Neural crest cell (in vitro differentiated cells): ENCODE data around the gene ZKSCAN1. TPM values are rescaled to one million over a fixed set of nuclear protein-coding genes. Genes with fewer than 3 reads are reported as not detected.

Experiments used
- DNase-seq: peaks from one replicate; pipeline ENCODE4 v3.0.0; 2021; ENCODE audit warnings: low read depth, mixed read lengths, low spot score
- H3K27ac Mint-ChIP-seq: one replicate; pipeline ENCODE4 v1.8.0; 2021; ENCODE audit warnings: mild to moderate bottlenecking, mixed read lengths; ENCODE audit not compliant: unreplicated experiment
- H3K27me3 Mint-ChIP-seq: 2 replicates; pipeline ENCODE4 v1.8.0; 2021; ENCODE audit warnings: low read depth, mild to moderate bottlenecking, mixed read lengths
- H3K36me3 Mint-ChIP-seq: 2 replicates; pipeline ENCODE4 v1.8.0; 2021; ENCODE audit warnings: low read depth, mild to moderate bottlenecking, mixed read lengths
- H3K4me1 Mint-ChIP-seq: 2 replicates; pipeline ENCODE4 v1.8.0; 2021; ENCODE audit warnings: mixed read lengths
- H3K4me3 Mint-ChIP-seq: one replicate; pipeline ENCODE4 v1.8.0; 2021; ENCODE audit warnings: mild to moderate bottlenecking, mixed read lengths
- H3K9me3 Mint-ChIP-seq: 2 replicates; pipeline ENCODE4 v1.8.0; 2021; ENCODE audit warnings: mixed read lengths
- total RNA-seq: library from RNA; stranded (reverse); gene quantifications from 2 replicates; pipeline ENCODE4 v1.2.1, GENCODE V29; 2021
- TF ChIP-seq, protein P1 (sequence below): fragments of 200-600 bp; sonication (generic); conservative IDR thresholded peaks from 2 replicates; pipeline ENCODE4 v1.5.0; 2021; ENCODE audit warnings: antibody characterized with exemption, mild to moderate bottlenecking

ZKSCAN1 gene
- total RNA-seq, 1 donor from 2014 or later, result 122 TPM

DNA sequence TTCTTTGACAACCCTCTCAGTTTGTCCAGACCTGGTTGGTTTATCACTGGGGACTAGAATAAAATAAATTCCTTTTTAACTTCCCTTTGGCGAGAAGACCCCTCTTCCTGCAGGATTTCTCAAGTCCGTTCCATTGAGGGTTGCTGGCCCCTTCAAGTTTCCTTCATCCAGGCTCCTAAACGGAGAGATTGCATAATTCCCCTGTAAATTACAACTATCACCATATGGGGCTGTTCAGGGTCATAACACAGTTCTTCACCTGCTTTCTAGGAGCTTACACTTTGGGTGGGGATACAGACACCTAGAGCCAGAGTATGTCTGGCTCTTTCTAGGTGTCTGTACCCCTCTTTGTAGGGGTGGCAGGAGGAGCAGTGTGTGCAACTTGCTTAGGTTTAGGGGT lies 70.1 kb downstream of the ZKSCAN1 start:
- Mint-ChIP-seq H3K27me3 (peaks cover 39% of the 10 kb centered on the region), H3K9me3 (no peaks in the 10 kb centered on the region), H3K36me3 (peaks cover 3% of the 10 kb centered on the region), H3K27ac (no peak overlapping the region), H3K4me1 (peaks cover 42% of the 10 kb centered on the region), H3K4me3 (peak overlapping the region; percentile 64)
- DNase-seq, result no peak
- TF ChIP-seq, protein P1, sequence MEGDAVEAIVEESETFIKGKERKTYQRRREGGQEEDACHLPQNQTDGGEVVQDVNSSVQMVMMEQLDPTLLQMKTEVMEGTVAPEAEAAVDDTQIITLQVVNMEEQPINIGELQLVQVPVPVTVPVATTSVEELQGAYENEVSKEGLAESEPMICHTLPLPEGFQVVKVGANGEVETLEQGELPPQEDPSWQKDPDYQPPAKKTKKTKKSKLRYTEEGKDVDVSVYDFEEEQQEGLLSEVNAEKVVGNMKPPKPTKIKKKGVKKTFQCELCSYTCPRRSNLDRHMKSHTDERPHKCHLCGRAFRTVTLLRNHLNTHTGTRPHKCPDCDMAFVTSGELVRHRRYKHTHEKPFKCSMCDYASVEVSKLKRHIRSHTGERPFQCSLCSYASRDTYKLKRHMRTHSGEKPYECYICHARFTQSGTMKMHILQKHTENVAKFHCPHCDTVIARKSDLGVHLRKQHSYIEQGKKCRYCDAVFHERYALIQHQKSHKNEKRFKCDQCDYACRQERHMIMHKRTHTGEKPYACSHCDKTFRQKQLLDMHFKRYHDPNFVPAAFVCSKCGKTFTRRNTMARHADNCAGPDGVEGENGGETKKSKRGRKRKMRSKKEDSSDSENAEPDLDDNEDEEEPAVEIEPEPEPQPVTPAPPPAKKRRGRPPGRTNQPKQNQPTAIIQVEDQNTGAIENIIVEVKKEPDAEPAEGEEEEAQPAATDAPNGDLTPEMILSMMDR, result no peak

DNA sequence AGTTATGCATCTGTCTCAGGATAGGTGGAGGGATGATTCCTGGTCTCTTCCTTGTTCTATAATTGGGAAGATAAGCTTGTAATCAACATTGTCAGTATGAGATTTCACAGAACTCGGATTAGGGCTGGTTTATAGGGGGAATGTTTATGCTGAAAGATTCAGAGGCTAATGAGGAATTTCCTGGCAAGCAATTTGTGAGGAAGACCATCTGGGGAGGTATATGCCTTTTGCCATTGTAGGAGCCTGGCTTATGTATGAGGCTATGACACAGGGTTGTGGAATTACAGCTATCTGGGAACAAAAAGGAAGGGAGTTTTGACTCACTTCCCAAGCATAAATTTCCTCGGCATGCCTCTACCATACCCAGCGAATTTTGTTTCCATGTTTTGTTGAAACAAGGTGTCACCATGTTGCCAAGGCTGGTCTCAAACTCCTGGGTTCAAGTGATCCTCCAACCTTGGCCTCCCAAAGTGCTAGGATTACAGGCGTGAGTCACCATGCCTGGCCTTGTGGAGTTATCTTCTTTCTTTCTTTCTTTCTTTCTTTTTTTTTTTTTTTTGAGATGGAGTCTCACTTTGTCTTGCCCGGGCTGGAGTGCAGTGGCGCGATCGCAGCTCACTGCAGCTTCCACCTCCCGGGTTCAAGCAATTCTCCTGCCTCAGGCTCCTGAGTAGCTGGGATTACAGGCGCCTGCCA lies 71.8 kb downstream of the ZKSCAN1 start:
- no peak for DNase-seq
- TF ChIP-seq, protein P1, result no peak
- no peaks in the 10 kb centered on the region for H3K9me3 Mint-ChIP-seq
- no peak overlapping the region for H3K27ac Mint-ChIP-seq
- peak overlapping the region; percentile 99 for H3K4me3 Mint-ChIP-seq
- H3K4me1 Mint-ChIP-seq, result peaks cover 43% of the 10 kb centered on the region
- H3K27me3 Mint-ChIP-seq, result peaks cover 52% of the 10 kb centered on the region
- peaks cover 16% of the 10 kb centered on the region for H3K36me3 Mint-ChIP-seq

DNA sequence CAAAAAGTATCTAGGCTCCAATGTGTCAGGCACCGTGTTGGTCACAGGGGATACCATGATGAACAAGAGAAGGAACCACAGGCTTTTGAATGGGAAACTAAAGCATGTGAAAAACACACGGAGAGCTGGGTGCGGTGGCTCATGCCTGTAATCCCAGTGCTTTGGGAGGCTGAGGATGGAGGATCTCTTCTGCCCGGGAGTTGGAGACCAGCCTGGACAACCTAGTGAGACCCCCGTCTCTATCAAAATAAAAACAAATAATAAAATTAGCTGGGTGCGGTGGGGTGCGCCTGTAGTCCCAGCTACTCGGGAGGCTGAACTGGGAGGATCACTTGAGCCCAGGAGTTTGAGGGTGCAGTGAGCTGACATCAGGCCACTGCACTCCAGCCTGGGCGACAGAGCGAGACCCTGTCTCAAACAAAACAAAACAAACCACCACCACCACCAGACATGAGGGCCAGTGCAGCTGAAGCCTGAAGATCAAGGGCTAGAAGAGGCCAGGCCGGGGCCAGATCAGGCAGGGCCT lies 72.8 kb downstream of the ZKSCAN1 start:
- TF ChIP-seq, protein P1, result no peak
- H3K4me1 Mint-ChIP-seq, result peaks cover 45% of the 10 kb centered on the region
- peak overlapping the region; percentile 75 for H3K27ac Mint-ChIP-seq
- H3K9me3 Mint-ChIP-seq, result no peaks in the 10 kb centered on the region
- no peak for DNase-seq
- peak overlapping the region; percentile 99 for H3K4me3 Mint-ChIP-seq
- H3K27me3 Mint-ChIP-seq, result peaks cover 56% of the 10 kb centered on the region
- H3K36me3 Mint-ChIP-seq, result peaks cover 25% of the 10 kb centered on the region

DNA sequence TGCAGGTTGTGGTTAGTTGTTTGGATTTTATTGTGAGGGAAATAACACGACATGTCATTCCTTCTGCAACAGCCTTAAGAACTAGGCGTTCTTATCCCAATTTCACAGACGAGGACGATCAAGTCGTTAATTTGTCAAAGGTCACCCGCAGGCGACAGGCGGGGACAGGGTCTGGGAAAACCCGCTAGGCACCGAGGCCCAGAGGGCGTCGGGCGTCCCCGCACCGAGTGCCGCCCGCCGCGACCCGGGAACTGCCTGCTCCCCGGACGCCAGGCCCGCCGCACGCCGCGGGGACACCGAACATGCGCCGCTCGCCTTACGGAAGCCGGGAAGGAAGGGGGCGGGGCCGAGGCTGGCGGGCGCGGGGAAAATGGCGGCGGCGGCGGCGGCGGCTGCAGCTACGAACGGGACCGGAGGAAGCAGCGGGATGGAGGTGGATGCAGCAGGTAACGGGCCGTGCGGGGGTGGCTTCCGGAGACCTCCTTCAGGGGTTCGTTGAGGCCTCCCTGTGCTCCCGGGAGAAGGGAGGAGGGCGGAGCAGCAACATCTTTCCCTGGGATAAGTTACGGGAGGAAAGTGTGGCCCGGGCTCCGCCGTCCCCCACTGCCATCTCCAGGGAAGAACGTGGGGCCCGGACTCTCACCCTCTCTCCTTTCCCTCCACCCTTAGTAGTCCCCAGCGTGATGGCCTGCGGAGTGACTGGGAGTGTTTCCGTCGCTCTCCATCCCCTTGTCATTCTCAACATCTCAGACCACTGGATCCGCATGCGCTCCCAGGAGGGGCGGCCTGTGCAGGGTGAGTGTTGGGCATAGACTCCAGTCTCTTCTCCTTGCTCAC lies 73.4 kb downstream of the ZKSCAN1 start, which contains the start of gene COPS6:
TSS of gene COPS6 (plus strand) at position 349 of the 837 bp plus-strand sequence. CDS start at position 371, 22 bp downstream.
- H3K4me3 Mint-ChIP-seq, result peak within 1 kb of the TSS; percentile 99
- H3K27me3 Mint-ChIP-seq, result peaks cover 60% of the 10 kb centered on the region
- peaks cover 32% of the 10 kb centered on the region for H3K36me3 Mint-ChIP-seq
- no peaks in the 10 kb centered on the region for H3K9me3 Mint-ChIP-seq
- peak; percentile 80 for DNase-seq
- TF ChIP-seq, protein P1, result no peak
- H3K27ac Mint-ChIP-seq, result peak within 1 kb of the TSS; percentile 81
- peaks cover 52% of the 10 kb centered on the region for H3K4me1 Mint-ChIP-seq

DNA sequence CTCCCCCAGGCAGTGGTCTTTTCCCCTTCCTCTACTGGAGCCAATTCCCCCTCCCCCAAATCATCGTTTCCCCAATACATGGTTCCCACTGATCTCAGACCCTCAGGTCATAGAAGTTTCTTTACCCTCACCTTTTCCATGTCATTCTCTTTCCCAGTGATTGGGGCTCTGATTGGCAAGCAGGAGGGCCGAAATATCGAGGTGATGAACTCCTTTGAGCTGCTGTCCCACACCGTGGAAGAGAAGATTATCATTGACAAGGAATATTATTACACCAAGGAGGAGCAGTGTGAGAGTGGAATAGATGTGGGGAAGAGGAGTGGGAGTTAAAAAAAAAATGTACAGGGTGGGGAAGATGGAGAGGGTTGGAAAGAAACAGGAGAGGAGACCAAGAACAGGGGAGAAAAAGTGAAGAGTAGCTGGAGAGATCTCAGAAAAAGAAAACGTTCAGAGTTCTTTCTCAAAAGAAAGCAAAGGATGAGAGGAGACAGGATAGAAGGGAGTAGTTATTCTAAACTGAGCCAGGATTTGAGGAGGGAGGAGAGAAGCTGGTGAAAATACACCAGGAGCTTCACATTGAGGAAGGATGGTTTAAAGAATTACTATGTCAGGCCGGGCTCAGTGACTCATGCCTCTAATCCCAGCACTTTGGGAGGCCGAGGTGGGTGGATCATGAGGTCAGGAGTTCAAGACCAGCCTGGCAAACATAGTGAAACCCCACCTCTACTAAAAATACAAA lies 74.2 kb downstream of the ZKSCAN1 start:
- TF ChIP-seq, protein P1, result no peak
- Mint-ChIP-seq H3K4me3 (peak overlapping the region; percentile 99), H3K36me3 (peaks cover 34% of the 10 kb centered on the region), H3K27me3 (peaks cover 57% of the 10 kb centered on the region), H3K27ac (peak overlapping the region; percentile 81), H3K4me1 (peaks cover 55% of the 10 kb centered on the region), H3K9me3 (no peaks in the 10 kb centered on the region)
- DNase-seq, result no peak
